Pulmonary artery endothelial cell (primary cell): ENCODE measurements around the gene THOC6. TPM values are rescaled to one million over a fixed set of nuclear protein-coding genes. Genes with fewer than 3 reads are reported as not detected.
A peak's percentile ranks its signal among the peaks of the same experiment; 100 is the strongest.

ENCODE experiments used
- DNase-seq: peaks from one replicate; pipeline ENCODE4 v3.0.0-alpha.2; 2011; ENCODE audit warnings: low read depth, low spot score
- total RNA-seq: library from RNA; depleted of rRNA; stranded (reverse); fragments of >200 nt; gene quantifications from 2 replicates; pipeline ENCODE4 v1.2.3, GENCODE V29; 2014

THOC6 gene
- 24.0 and 32.3 TPM in 2 replicates for total RNA-seq

GRCh38 chr16:3023669-3024478 lies at the start of gene THOC6, which contains the start of gene HCFC1R1:
THOC6 (plus strand) TSS chr16:3024035; CDS start chr16:3024327, 292 bp downstream.
HCFC1R1 (minus strand) TSS chr16:3023942; CDS start chr16:3023941, 1 bp downstream.
- peak; percentile 94 for DNase-seq

GRCh38 chr16:2974319-2975056 lies 49.3 kb upstream of the THOC6 start:
- DNase-seq: no peak

DNA sequence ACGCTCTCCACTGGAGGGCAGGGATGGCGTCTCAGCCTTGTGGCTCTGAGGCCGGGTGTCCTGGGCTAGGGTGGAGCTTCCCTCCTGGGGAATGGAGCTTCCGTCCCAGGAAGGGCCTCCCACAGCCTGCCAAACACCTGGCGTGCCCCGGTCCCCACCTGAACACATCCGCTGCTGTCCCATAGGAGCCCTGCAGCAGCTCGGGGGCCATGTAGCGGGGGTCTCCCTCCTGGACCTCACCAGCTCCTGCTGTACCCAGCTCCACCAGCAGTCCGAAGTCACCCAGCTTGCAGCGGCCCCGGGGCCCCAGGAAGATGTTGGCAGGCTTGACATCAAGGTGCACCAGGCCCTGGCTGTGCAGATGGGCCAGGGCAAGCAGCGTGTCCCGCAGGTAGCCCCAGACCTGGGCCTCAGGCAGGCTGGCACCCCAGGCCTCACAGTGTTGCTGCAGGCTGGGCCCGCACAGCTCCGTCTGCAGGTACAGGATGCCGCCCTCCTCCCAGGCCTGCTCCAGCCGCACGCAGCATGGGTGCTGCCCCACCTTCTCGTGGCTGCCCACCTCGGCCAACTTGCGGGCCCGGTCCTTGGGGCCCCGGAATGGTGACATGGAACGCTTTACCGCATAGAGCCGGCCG lies 48.6 kb upstream of the THOC6 start:
- no peak for DNase-seq

DNA sequence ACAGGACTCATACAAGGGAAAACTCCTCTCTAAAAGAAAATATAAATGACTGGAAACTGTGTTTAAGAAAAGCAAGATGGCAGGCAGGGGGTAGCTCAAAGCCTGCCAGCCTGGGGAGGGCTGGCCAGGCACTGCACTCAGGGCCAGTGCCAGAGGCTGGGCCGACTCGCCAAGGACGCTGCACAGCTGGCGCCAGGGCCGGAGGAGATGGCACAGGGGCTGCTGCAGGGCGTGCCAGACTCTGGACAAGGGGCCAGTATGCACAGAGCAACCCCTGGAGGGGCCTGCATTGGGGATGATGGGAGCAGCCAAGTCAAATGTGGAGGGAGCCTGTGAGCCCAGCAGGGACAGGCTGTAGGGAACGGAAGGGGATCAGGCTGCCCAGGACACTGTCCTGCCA lies 47.6 kb upstream of the THOC6 start:
- DNase-seq: no peak

- no peak for DNase-seq
Observed at GRCh38 chr16:2976673-2977072, 47.2 kb upstream of the THOC6 start.

DNA sequence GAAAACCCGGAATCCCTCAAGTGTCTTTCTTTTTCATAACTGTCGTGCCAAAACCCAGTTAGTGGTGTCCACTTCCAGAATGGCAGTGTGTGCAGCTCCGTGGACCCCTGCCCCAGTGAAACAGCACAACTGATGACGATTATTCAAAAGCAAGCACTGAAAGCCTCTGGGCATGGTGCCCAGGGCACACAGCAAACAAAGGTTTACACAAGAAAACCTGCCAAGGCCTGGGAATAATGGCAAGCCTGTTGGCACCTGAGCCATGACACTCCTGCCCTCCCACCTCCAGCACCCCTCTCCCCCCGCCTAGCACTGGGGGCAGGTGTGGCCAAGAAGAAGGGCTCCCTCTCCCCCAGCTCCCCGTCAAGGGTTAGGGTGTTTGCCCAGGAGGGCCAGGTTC lies 46.4 kb upstream of the THOC6 start:
- no peak for DNase-seq

GRCh38 chr16:2979669-2980226 lies 44.1 kb upstream of the THOC6 start:
- DNase-seq: no peak

DNA sequence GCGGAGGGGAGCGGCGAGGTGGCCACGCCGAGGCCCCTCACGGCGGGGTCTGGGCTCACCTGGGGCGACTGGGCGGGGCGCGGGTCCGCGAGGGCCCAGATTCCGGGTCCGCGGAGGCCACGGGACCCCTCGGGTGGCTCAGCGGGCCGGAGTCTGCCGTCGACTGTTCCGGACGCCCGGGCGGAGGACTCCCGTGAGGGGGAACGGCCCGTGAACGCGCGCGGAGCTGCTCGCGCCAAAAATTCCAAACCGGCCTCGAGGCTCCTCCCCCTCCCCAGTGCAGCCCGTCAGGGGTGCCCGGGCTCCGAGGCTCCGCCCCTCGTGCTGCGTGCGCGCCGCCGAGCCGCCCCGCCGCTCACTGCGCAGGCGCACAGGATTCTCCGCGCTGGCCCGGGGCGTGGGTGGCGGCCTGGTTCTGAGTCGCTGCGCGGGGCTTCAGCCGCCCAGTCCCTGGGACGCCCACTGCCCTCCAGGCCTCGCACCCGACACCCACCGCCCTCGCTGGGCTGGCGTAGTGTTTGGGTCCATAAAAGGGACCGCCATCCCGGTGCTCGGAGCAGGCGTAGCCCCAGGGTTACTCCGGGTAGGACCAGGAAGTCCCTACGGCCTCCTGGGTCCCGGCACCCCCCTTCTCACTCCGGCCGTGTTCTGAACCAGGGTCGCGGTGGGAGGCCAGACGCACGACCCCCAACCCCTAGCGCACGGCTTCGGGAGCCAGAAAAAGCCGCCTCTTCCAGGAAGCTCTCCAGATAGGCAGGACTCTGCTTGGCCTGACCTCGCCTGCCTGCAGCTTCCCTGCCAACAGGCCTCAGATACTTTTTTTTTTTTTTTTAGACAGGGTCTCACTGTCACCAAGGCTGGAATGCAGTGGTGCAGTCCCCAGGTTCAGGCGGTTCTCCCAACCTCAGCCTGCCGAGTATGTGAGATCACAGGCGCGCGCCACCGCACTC lies 43.3 kb upstream of the THOC6 start, which contains the start of gene PKMYT1:
PKMYT1 (minus strand) TSS at position 220 of the 950 bp plus-strand sequence. CDS start 789 bp downstream, outside the sequence.
- DNase-seq: no peak

GRCh38 chr16:2981177-2981898 lies 42.5 kb upstream of the THOC6 start:
- no peak for DNase-seq

DNA sequence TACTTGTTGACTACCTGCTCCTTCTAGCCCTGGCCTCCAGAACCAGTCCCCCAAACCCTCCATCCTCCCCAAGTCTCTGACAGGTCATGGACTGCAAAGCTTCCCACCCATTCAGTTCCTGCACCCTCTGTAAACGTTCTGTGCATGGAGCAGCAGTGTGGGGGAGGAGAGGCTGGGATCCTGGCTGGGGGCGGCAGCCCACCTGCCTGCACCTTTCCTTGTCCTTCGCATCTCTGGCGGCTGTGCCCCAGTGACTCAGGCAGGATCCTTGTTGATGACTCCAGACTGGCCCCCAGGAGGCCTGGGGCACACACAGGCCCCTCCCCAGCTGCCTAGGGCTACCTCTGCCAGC lies 42.0 kb upstream of the THOC6 start:
- DNase-seq: no peak

- DNase-seq: no peak
Observed at GRCh38 chr16:2982402-2982801, 41.4 kb upstream of the THOC6 start.

DNA sequence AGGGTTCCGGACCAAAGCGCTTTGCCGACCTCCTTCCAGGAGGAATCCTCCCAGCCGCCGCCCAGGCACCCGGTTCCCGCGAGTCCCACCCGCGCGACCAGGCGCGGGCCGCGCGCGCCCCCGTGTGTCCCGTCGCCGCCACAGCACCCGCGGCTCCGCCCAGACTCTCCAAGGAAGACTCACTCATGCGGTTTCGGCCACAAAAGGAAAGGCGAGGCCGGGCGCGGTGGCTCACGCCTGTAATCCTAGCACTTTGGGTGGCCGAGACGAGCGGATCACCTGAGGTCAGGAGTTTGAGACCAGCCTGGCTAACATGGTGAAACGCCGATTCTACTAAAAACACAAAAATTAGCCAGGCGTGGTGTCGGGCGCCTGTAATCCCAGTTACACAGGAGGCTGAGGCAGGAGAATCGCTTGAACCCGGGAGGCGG lies 40.1 kb upstream of the THOC6 start:
- DNase-seq: no peak

DNA sequence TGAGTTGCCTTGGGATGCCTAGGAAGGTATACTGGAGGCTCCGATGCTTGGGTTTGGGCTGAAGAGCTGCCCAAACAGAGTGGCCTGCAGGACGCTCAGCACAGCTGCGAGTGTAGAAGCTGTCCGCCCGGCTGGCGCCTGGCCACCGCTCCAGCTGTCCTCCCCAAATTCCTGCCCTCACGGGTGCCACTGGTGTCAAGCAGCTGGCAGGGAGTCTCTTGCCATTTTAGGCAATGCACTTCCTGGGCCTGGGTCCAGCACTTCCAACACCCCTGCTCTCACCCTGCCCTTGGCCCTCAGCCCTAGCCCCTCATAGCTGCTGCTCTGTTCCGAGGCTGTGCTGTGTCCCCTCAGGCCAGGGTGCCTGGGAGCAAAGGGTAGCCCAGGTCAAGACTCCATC lies 38.4 kb upstream of the THOC6 start:
- DNase-seq: no peak

DNA sequence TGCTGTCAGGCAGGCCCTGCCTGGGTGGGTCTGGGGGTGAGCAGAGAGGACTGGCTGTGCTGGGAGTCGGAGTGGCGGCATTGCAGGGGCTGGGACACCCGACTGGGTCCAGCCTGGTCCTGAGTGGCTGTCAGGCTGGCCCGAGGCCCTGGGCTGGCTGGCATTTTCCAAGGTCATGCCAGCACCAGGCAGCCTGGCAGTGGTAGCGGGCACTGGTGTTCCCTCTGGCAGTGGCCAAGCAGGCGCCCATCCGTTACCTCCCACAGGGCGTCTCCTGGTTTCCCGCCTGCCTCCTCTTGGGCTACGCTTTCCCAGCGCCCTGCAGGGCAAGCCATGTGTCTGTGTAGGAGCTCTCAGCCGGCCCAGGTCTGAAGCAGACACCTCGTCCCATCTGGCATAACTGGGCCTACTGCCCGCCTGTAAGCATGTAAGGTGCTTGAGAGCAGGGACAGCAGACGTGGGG lies 37.9 kb upstream of the THOC6 start:
- DNase-seq: no peak

- DNase-seq: no peak
Observed at GRCh38 chr16:2986623-2987188, 37.1 kb upstream of the THOC6 start.

DNA sequence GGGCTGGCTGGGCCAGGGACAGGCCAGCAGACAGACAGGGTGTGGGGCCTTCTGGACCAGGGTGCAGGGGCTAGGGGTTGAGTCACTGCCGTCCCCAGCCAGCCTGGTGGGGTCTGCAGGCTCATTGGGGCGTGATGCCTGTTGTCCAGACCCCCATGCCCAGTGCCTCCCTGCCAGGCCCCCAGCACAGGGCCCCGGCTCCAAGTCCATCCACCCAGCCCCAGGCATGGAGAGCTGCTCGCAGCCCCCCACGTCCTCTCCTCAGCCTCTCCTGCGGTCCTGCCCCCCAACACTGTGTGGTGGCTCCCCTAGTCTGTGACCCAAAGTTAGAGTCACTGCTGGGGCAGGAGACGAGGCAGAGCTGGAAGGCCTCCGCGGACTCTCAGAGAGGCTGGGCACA lies 36.5 kb upstream of the THOC6 start:
- DNase-seq: no peak

GRCh38 chr16:2987833-2988232 lies 36.0 kb upstream of the THOC6 start:
- no peak for DNase-seq

- DNase-seq: no peak
Observed at GRCh38 chr16:2988590-2989099, 35.2 kb upstream of the THOC6 start.

GRCh38 chr16:2990891-2991290 lies 32.9 kb upstream of the THOC6 start:
- no peak for DNase-seq
